Activated CD8-positive, alpha-beta T cell treated with anti-CD3 and anti-CD28 coated beads for 36 hours (primary cell): ENCODE results near the gene ANKRD33. TPM values are rescaled to one million over a fixed set of nuclear protein-coding genes. Genes with fewer than 3 reads are reported as not detected.

ENCODE experiments used
- ATAC-seq: fragments of 200-7000 bp; cut with Tn5 transposase; one replicate; pipeline ENCODE4 v1.10.0; 2021; ENCODE audit warnings: mild to moderate bottlenecking, moderate library complexity
- CTCF ChIA-PET: fragments of 350-600 bp; sonication (Branson Sonifier 250); formaldehyde crosslinking; loops from one replicate; lab custom pipeline; 2021; ENCODE audit warnings: antibody characterized with exemption; lab: Charles Lee
- POLR2A ChIA-PET: fragments of 350-600 bp; sonication (Branson Sonifier 250); formaldehyde crosslinking; loops from one replicate; lab custom pipeline; 2021; ENCODE audit warnings: antibody characterized with exemption; lab: Charles Lee
- DNase-seq: peaks from one replicate; pipeline ENCODE4 v3.0.0-alpha.2; 2020
- H3K27ac Mint-ChIP-seq: one replicate; pipeline ENCODE4 v1.8.0; 2021; ENCODE audit warnings: mild to moderate bottlenecking, mixed read lengths
- H3K27me3 Mint-ChIP-seq: one replicate; pipeline ENCODE4 v1.8.0; 2021; ENCODE audit warnings: mixed read lengths
- H3K36me3 Mint-ChIP-seq: one replicate; pipeline ENCODE4 v1.8.0; 2021; ENCODE audit warnings: low read depth, mixed read lengths
- H3K4me1 Mint-ChIP-seq: one replicate; pipeline ENCODE4 v1.8.0; 2021; ENCODE audit warnings: low read depth, mixed read lengths
- H3K4me3 Mint-ChIP-seq: one replicate; pipeline ENCODE4 v1.8.0; 2021; ENCODE audit warnings: mild to moderate bottlenecking, moderate library complexity, mixed read lengths
- H3K9me3 Mint-ChIP-seq: one replicate; pipeline ENCODE4 v1.8.0; 2021; ENCODE audit warnings: mixed read lengths
- CTCF ChIP-seq: fragments of 200-600 bp; IDR thresholded peaks from one replicate; pipeline ENCODE4 v1.8.0; 2022; ENCODE audit warnings: antibody characterized with exemption, mild to moderate bottlenecking
- intact Hi-C: fragments of 100-400 bp; cut with micrococcal nuclease; formaldehyde crosslinking; loops from one replicate; pipeline ENCODE4 v1.10.0; 2022
- total RNA-seq, 2 experiments: library from RNA; stranded (reverse); gene quantifications; one replicate each; pipeline ENCODE4 v1.2.3, GENCODE V29; 2021

Gene ANKRD33
- total RNA-seq, 2 experiments from 2014 or later: not detected

GRCh38 chr12:51867796-51868428, 20.0 kb upstream of the ANKRD33 start:
- H3K9me3 Mint-ChIP-seq: no peaks in the 10 kb centered on the region
- intact Hi-C loops: no loop called here
- peaks cover 53% of the 10 kb centered on the region for H3K27me3 Mint-ChIP-seq
- POLR2A ChIA-PET: no interaction called here
- CTCF ChIA-PET: interaction anchor here (0.7 to 2.1 kb wide), 3 partner anchors 8 to 447 kb away, joined by 3 to 7 read pairs (median 5); no protein-coding TSS in a partner anchor
- H3K4me3 Mint-ChIP-seq: no peak overlapping the region
- H3K36me3 Mint-ChIP-seq: no peaks in the 10 kb centered on the region
- peaks cover 24% of the 10 kb centered on the region for H3K4me1 Mint-ChIP-seq
- ATAC-seq: no peak
- TF ChIP-seq CTCF: no peak
- no peak for DNase-seq
- H3K27ac Mint-ChIP-seq: no peak overlapping the region

GRCh38 chr12:51868821-51869495, 18.9 kb upstream of the ANKRD33 start:
- no peak for TF ChIP-seq CTCF
- H3K9me3 Mint-ChIP-seq: no peaks in the 10 kb centered on the region
- H3K36me3 Mint-ChIP-seq: no peaks in the 10 kb centered on the region
- intact Hi-C loops: no loop called here
- H3K4me3 Mint-ChIP-seq: no peak overlapping the region
- CTCF ChIA-PET: interaction anchor here (1.5 kb wide), 1 partner anchor 448 kb away, joined by 5 read pairs; no protein-coding TSS in a partner anchor
- peaks cover 21% of the 10 kb centered on the region for H3K4me1 Mint-ChIP-seq
- POLR2A ChIA-PET: no interaction called here
- peaks cover 44% of the 10 kb centered on the region for H3K27me3 Mint-ChIP-seq
- DNase-seq: no peak
- no peak overlapping the region for H3K27ac Mint-ChIP-seq
- no peak for ATAC-seq

GRCh38 chr12:51869496-51869865, 18.4 kb upstream of the ANKRD33 start:
- ATAC-seq: no peak
- Mint-ChIP-seq H3K27me3 (peaks cover 43% of the 10 kb centered on the region), H3K4me1 (peaks cover 19% of the 10 kb centered on the region), H3K4me3 (no peak overlapping the region), H3K36me3 (no peaks in the 10 kb centered on the region), H3K9me3 (no peaks in the 10 kb centered on the region), H3K27ac (no peak overlapping the region)
- CTCF ChIA-PET: interaction anchor here (1.5 to 1.9 kb wide), 2 partner anchors 48 to 448 kb away, joined by 5 read pairs; no protein-coding TSS in a partner anchor
- no peak for TF ChIP-seq CTCF
- no peak for DNase-seq
- intact Hi-C loops: no loop called here
- POLR2A ChIA-PET: interaction anchor here (0.6 kb wide), 1 partner anchor 14 kb away, joined by 3 read pairs; no protein-coding TSS in a partner anchor

GRCh38 chr12:51869931-51870330, 18.0 kb upstream of the ANKRD33 start:
- intact Hi-C loops: no loop called here
- H3K27me3 Mint-ChIP-seq: peaks cover 38% of the 10 kb centered on the region
- TF ChIP-seq CTCF: no peak
- DNase-seq (no peak), ATAC-seq (no peak)
- no peak overlapping the region for H3K27ac Mint-ChIP-seq
- no peaks in the 10 kb centered on the region for H3K9me3 Mint-ChIP-seq
- no peaks in the 10 kb centered on the region for H3K36me3 Mint-ChIP-seq
- H3K4me3 Mint-ChIP-seq: no peak overlapping the region
- POLR2A ChIA-PET: interaction anchor here (0.6 kb wide), 1 partner anchor 15 kb away, joined by 3 read pairs; no protein-coding TSS in a partner anchor
- CTCF ChIA-PET: interaction anchor here (1.5 to 1.9 kb wide), 2 partner anchors 49 to 449 kb away, joined by 5 read pairs; no protein-coding TSS in a partner anchor
- peaks cover 17% of the 10 kb centered on the region for H3K4me1 Mint-ChIP-seq

- no peak overlapping the region for H3K27ac Mint-ChIP-seq
- DNase-seq: no peak
- ATAC-seq: no peak
- ChIA-PET POLR2A (no interaction called here), CTCF (interaction anchor here (0.8 to 1.9 kb wide), 2 partner anchors 40 to 49 kb away, joined by 3 to 5 read pairs; no protein-coding TSS in a partner anchor)
- H3K4me3 Mint-ChIP-seq: no peak overlapping the region
- H3K4me1 Mint-ChIP-seq: peaks cover 17% of the 10 kb centered on the region
- no peaks in the 10 kb centered on the region for H3K36me3 Mint-ChIP-seq
- no peak for TF ChIP-seq CTCF
- H3K27me3 Mint-ChIP-seq: peaks cover 33% of the 10 kb centered on the region
- intact Hi-C loops: no loop called here
- H3K9me3 Mint-ChIP-seq: no peaks in the 10 kb centered on the region
These were observed 17.4 kb upstream of the ANKRD33 start for GRCh38 chr12:51870504-51870903.
